Retinal pigment epithelial cell (primary cell): Measurements from ENCODE around the gene TRIM38.

Experiments
- DNase-seq: peaks from one replicate; pipeline ENCODE4 v3.0.0-alpha.2; 2010; ENCODE audit warnings: low read depth
- H3K4me3 ChIP-seq: 2 replicates; pipeline ENCODE4 v1.5.1; 2011; ENCODE audit warnings: mild to moderate bottlenecking, low read length, control low read depth, moderate library complexity
- TF ChIP-seq, protein P1 (sequence below): conservative IDR thresholded peaks from 2 replicates; pipeline ENCODE4 v1.5.1; 2011; ENCODE audit warnings: low read depth, low read length, control low read depth, inconsistent platforms

Gene TRIM38, protein sequence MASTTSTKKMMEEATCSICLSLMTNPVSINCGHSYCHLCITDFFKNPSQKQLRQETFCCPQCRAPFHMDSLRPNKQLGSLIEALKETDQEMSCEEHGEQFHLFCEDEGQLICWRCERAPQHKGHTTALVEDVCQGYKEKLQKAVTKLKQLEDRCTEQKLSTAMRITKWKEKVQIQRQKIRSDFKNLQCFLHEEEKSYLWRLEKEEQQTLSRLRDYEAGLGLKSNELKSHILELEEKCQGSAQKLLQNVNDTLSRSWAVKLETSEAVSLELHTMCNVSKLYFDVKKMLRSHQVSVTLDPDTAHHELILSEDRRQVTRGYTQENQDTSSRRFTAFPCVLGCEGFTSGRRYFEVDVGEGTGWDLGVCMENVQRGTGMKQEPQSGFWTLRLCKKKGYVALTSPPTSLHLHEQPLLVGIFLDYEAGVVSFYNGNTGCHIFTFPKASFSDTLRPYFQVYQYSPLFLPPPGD

DNA sequence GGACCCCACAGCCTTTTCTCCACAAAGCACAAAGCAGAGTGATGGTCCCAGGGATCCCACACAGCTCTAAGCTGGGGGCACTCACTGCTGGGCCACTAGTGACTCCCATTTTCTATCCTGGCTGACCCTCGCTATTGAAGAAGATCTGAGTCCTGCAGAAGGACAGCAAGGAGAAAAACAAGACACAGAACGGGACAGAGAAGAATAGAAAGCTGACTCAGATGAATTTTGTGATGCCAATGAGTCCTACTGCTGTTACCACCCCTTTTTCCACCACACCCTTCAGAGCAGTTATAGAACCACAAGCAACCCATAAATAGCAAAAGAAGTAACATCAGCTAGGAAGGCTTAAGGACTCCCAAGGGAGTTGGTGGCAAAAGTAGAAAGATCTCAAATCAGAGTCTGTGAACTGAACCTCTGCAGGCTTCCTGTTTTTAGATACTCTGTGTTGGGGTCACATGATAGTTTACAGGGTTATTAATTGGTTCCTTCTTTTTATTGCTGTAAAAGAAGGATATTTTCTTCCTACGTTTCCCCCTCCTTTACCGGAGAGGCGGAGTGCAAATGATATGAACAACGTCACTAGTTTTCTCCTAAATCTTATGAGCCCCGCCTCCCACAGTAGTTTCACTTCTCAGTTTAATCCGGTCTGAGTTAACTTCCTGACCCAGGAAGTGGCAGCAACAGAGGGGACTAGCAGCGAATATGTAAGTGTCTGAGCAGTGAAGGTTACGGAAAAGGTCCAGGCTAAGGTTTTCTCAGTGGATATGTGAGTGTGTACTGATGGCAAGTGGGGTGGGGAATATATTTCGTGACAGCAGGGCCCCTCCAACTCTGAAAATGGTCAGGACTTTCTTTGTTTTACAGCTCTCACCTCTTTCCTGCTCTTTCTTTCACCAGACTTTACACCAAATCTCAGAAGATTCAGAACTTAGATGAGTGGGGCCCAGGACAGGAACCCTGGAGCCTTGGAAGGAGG lies at the start of gene TRIM38:
Gene TRIM38 (plus strand): TSS at position 654 of the 979 bp plus-strand sequence. CDS start 3,721 bp downstream, outside the sequence.
- TF ChIP-seq, protein P1, sequence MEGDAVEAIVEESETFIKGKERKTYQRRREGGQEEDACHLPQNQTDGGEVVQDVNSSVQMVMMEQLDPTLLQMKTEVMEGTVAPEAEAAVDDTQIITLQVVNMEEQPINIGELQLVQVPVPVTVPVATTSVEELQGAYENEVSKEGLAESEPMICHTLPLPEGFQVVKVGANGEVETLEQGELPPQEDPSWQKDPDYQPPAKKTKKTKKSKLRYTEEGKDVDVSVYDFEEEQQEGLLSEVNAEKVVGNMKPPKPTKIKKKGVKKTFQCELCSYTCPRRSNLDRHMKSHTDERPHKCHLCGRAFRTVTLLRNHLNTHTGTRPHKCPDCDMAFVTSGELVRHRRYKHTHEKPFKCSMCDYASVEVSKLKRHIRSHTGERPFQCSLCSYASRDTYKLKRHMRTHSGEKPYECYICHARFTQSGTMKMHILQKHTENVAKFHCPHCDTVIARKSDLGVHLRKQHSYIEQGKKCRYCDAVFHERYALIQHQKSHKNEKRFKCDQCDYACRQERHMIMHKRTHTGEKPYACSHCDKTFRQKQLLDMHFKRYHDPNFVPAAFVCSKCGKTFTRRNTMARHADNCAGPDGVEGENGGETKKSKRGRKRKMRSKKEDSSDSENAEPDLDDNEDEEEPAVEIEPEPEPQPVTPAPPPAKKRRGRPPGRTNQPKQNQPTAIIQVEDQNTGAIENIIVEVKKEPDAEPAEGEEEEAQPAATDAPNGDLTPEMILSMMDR, result no peak
- peak; percentile 75 for DNase-seq
- peak within 1 kb of the TSS; percentile 44 for H3K4me3 ChIP-seq

DNA sequence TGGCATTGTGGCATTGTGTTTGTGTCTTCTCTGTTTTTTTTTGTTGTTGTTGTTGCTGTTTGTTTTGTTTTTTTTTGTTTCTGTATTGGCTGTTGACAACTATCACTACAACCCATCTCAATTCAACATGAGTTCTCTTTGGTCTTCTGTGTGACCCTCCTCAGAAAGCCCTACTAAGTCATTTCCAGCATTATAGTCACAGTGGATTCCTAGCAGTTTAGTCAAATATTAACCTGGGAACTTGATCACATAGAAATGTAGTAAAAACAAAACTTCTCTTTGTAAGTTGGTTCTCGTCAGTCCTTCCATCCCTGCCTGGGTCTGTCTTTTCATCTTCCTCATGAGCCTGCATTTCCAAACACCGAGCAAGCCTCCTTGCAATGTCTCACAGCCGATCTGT lies 48.9 kb upstream of the TRIM38 start:
- no peak overlapping the region for H3K4me3 ChIP-seq
- TF ChIP-seq, protein P1, result no peak
- no peak for DNase-seq

- no peak overlapping the region for H3K4me3 ChIP-seq
- TF ChIP-seq, protein P1, result no peak
- DNase-seq, result no peak
Measured at GRCh38 chr6:25916330-25916729, 46.3 kb upstream of the TRIM38 start.

DNA sequence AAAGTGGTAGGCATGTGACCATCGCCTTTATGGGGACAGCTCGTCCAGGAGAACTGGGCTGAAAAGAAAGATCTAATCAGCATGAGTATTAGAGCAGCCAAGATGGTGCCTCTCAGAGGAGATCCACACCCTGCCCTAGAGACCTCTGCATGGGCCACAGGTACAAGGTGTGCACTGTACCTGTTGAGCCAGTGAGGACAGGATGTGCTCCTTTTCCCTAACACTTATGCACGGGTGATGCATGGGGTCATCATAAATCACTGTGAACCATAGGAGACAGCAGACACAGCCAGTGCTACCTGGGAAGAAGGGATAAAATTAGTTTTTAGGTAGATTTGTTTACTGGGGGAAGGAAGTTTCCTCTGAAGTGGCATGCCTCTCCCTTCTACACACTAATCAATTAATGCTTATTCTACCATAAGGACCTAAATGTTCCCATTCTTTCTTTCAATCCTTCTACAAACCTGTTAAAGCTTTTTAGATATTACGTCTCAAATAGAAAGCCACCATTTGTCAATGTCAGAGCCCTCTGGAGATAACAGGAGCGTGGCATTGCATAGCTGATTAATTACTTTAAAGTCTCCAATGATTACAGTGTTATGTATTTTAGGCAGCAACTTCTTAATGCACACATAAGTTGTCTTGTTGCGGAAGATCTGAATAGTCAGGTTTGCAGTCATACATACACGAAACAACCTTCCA lies 45.7 kb upstream of the TRIM38 start:
- no peak for DNase-seq
- TF ChIP-seq, protein P1, result no peak

GRCh38 chr6:25918083-25918683 lies 44.4 kb upstream of the TRIM38 start:
- TF ChIP-seq, protein P1, result no peak
- no peak for DNase-seq

More for the DNA sequence above, 45.7 kb upstream of the TRIM38 start:
- H3K4me3 ChIP-seq, result no peak overlapping the region

GRCh38 chr6:25919657-25920056 lies 42.9 kb upstream of the TRIM38 start:
- H3K4me3 ChIP-seq, result no peak overlapping the region
- no peak for DNase-seq
- TF ChIP-seq, protein P1, result no peak

More at GRCh38 chr6:25918083-25918683, 44.4 kb upstream of the TRIM38 start:
- no peak overlapping the region for H3K4me3 ChIP-seq
